Keratinocyte (primary cell): ENCODE measurements around the gene VPS41. TPM values are rescaled to one million over a fixed set of nuclear protein-coding genes. Genes with fewer than 3 reads are reported as not detected.

Experiments used
- DNase-seq: peaks from one replicate; pipeline ENCODE4 v3.0.0-alpha.2; 2011; ENCODE audit warnings: low read depth, missing footprints, low spot score
- FAIRE-seq: peaks from 2 replicates; lab custom pipeline; 2011; peaks lifted over from hg19 to GRCh38; lab: Jason Lieb, UNC
- H2AFZ ChIP-seq: 2 replicates; pipeline ENCODE4 v1.6.0; 2012; ENCODE audit warnings: low read length, control low read depth, inconsistent platforms; ENCODE audit not compliant: control insufficient read depth
- H3K27ac ChIP-seq: 2 replicates; pipeline ENCODE4 v1.5.1; 2011; ENCODE audit warnings: low read length; ENCODE audit not compliant: control insufficient read depth, insufficient read depth
- H3K27me3 ChIP-seq: 3 replicates; pipeline ENCODE4 v1.6.0; 2011; ENCODE audit warnings: low read length; ENCODE audit not compliant: control insufficient read depth, insufficient read depth; ENCODE audit errors: extremely low read depth
- H3K36me3 ChIP-seq, 2 experiments: 2 replicates in 1 of 2; 3 replicates in 1 of 2; pipeline ENCODE4 v1.5.1; 2011; ENCODE audit warnings: low read length in 2 of 2, mild to moderate bottlenecking in 1 of 2; ENCODE audit not compliant: control insufficient read depth in 2 of 2, insufficient read depth in 2 of 2; ENCODE audit errors: extremely low read depth in 1 of 2
- H3K4me1 ChIP-seq: 3 replicates; pipeline ENCODE4 v1.5.1; 2011; ENCODE audit warnings: low read length; ENCODE audit not compliant: control insufficient read depth, insufficient read depth; ENCODE audit errors: extremely low read depth
- H3K4me2 ChIP-seq: 3 replicates; pipeline ENCODE4 v1.6.0; 2011; ENCODE audit warnings: low read depth, low read length; ENCODE audit not compliant: control insufficient read depth, insufficient read depth; ENCODE audit errors: extremely low read depth
- H3K4me3 ChIP-seq, 3 experiments: fragments of 200-600 bp in 1 of 3; sonication (generic) in 1 of 3; 2 replicates in 2 of 3; 3 replicates in 1 of 3; pipeline ENCODE4 v1.5.1; 2011 to 2016; ENCODE audit warnings: low read length in 3 of 3, mild to moderate bottlenecking in 3 of 3, control low read depth in 2 of 3, inconsistent platforms in 1 of 3, low read depth in 1 of 3, mixed read lengths in 1 of 3, mixed run types in 1 of 3, moderate library complexity in 1 of 3; ENCODE audit not compliant: control insufficient read depth in 2 of 3, insufficient read depth in 2 of 3; ENCODE audit errors: extremely low read depth in 1 of 3
- H3K79me2 ChIP-seq: 2 replicates; pipeline ENCODE4 v1.6.0; 2012; ENCODE audit warnings: low read length; ENCODE audit not compliant: control insufficient read depth, insufficient read depth
- H3K9ac ChIP-seq: 3 replicates; pipeline ENCODE4 v1.6.0; 2011; ENCODE audit warnings: low read length; ENCODE audit not compliant: control insufficient read depth, insufficient read depth; ENCODE audit errors: extremely low read depth
- H3K9me1 ChIP-seq: 3 replicates; pipeline ENCODE4 v1.6.0; 2011; ENCODE audit warnings: low read length; ENCODE audit not compliant: control insufficient read depth, insufficient read depth; ENCODE audit errors: extremely low read depth
- H3K9me3 ChIP-seq: 2 replicates; pipeline ENCODE4 v1.5.1; 2012; ENCODE audit warnings: low read depth, low read length; ENCODE audit not compliant: control insufficient read depth
- H4K20me1 ChIP-seq: 3 replicates; pipeline ENCODE4 v1.6.0; 2011; ENCODE audit warnings: low read length; ENCODE audit not compliant: control insufficient read depth, insufficient read depth; ENCODE audit errors: extremely low read depth
- EZH2 ChIP-seq: IDR thresholded peaks from one replicate; pipeline ENCODE4 v1.6.1; 2012; ENCODE audit warnings: inconsistent platforms, mild to moderate bottlenecking, low read length, moderate library complexity
- dilution Hi-C: fragments of 300-500 bp; cut with MboI; formaldehyde crosslinking; loops from one replicate; pipeline ENCODE4 v1.7.0; 2020; ENCODE audit warnings: low sequenced_read_pairs; ENCODE audit not compliant: extremely low pct_ligation_motif_present
- polyA plus RNA-seq, 5 experiments: library from polyadenylated mRNA; depleted of rRNA in 3 of 5; stranded (reverse) in 3 of 5; stranded (forward) in 1 of 5; unstranded in 1 of 5; fragments of >200 nt; gene quantifications; 1 replicate in 1 of 5; 2 replicates in 3 of 5; 3 replicates in 1 of 5; pipeline versions ENCODE4 v1.2.1 to v1.2.3, GENCODE V29; 2011 to 2012; ENCODE audit warnings: missing spikeins in 2 of 5, low read depth in 1 of 5, low replicate concordance in 1 of 5
- TF ChIP-seq, protein P1 (sequence below), 3 experiments: IDR thresholded peaks in 1 of 3; conservative IDR thresholded peaks in 1 of 3; optimal IDR thresholded peaks in 1 of 3; 2 replicates in 2 of 3; 3 replicates in 1 of 3; pipeline versions ENCODE3 to v1.5.1; 2011; ENCODE audit warnings: low read length in 3 of 3, mild to moderate bottlenecking in 3 of 3, moderate library complexity in 2 of 3, control low read depth in 1 of 3, inconsistent platforms in 1 of 3; ENCODE audit not compliant: insufficient read depth in 2 of 3; ENCODE audit errors: extremely low read depth in 1 of 3

The VPS41 gene
- polyA plus RNA-seq, 1 donor (not counting 4 experiments of a cell fraction or from before 2014, with no cell fraction given) = 38.1 TPM

DNA sequence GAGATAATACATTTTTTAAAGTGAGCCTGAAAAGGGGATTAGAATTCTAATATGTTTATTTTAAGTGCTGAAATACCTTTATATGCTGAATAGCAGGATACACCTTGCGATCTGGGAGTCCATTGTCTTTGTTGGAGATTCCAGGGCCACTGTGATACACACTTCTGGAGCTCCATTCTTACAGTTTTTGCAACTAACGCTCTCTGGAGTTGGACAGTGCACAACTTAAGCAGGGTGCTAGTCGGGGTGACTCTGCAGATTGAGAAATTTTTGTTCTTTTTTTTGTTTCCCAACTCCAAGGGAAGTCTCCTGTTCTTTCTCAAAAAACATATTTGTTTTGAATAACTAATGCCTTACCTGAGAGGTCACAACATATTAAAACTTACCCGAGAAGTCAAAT is 45.0 kb upstream of the VPS41 start:
- FAIRE-seq = no peak
- Histone ChIP-seq H3K9ac (no peak overlapping the region), H3K9me3 (no peaks in the 10 kb centered on the region), H3K27ac (no peak overlapping the region), H3K9me1 (no peaks in the 10 kb centered on the region), H2AFZ (no peak overlapping the region), H3K27me3 (no peaks in the 10 kb centered on the region), H4K20me1 (no peaks in the 10 kb centered on the region), H3K79me2 (no peaks in the 10 kb centered on the region), H3K4me3 (no peak overlapping the region), H3K36me3 (no peaks in the 10 kb centered on the region), H3K4me2 (no peak overlapping the region), H3K4me1 (no peaks in the 10 kb centered on the region)
- DNase-seq = no peak
- TF ChIP-seq, protein P1, sequence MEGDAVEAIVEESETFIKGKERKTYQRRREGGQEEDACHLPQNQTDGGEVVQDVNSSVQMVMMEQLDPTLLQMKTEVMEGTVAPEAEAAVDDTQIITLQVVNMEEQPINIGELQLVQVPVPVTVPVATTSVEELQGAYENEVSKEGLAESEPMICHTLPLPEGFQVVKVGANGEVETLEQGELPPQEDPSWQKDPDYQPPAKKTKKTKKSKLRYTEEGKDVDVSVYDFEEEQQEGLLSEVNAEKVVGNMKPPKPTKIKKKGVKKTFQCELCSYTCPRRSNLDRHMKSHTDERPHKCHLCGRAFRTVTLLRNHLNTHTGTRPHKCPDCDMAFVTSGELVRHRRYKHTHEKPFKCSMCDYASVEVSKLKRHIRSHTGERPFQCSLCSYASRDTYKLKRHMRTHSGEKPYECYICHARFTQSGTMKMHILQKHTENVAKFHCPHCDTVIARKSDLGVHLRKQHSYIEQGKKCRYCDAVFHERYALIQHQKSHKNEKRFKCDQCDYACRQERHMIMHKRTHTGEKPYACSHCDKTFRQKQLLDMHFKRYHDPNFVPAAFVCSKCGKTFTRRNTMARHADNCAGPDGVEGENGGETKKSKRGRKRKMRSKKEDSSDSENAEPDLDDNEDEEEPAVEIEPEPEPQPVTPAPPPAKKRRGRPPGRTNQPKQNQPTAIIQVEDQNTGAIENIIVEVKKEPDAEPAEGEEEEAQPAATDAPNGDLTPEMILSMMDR (optimal IDR thresholded peaks at IDR 0.05 in 1 of 3, IDR thresholded peaks at IDR 0.05 in 1 of 3, conservative IDR thresholded peaks at IDR 0.05 in 1 of 3; ENCODE audit: extremely low read depth in 1 of 3, insufficient read depth in 2 of 3, low read length in 3 of 3) = no peak
- TF ChIP-seq EZH2 = no peak
- dilution Hi-C loops = no loop called here

- TF ChIP-seq, protein P1 (optimal IDR thresholded peaks at IDR 0.05 in 1 of 3, IDR thresholded peaks at IDR 0.05 in 1 of 3, conservative IDR thresholded peaks at IDR 0.05 in 1 of 3; ENCODE audit: extremely low read depth in 1 of 3, insufficient read depth in 2 of 3, low read length in 3 of 3) = no peak
- TF ChIP-seq EZH2 = no peak
- H3K27ac ChIP-seq = no peak overlapping the region
- H3K9me3 ChIP-seq = no peaks in the 10 kb centered on the region
- no peaks in the 10 kb centered on the region for H3K36me3 ChIP-seq
- no peak overlapping the region for H2AFZ ChIP-seq
- H4K20me1 ChIP-seq = no peaks in the 10 kb centered on the region
- no peak for DNase-seq
- dilution Hi-C loops = no loop called here
- H3K79me2 ChIP-seq = no peaks in the 10 kb centered on the region
- H3K27me3 ChIP-seq = no peaks in the 10 kb centered on the region
- H3K4me1 ChIP-seq = no peaks in the 10 kb centered on the region
- H3K4me3 ChIP-seq = no peak overlapping the region
- H3K9ac ChIP-seq = no peak overlapping the region
- FAIRE-seq = no peak
- H3K9me1 ChIP-seq = no peaks in the 10 kb centered on the region
- H3K4me2 ChIP-seq = no peak overlapping the region
Measured at GRCh38 chr7:38953227-38953626, 44.2 kb upstream of the VPS41 start.
